GM03348 (cell line): Measurements from ENCODE around the gene DDOST.

ENCODE experiments used
- DNase-seq: peaks from one replicate; pipeline ENCODE4 v3.0.0; 2012; ENCODE audit warnings: low spot score

DDOST gene

DNA sequence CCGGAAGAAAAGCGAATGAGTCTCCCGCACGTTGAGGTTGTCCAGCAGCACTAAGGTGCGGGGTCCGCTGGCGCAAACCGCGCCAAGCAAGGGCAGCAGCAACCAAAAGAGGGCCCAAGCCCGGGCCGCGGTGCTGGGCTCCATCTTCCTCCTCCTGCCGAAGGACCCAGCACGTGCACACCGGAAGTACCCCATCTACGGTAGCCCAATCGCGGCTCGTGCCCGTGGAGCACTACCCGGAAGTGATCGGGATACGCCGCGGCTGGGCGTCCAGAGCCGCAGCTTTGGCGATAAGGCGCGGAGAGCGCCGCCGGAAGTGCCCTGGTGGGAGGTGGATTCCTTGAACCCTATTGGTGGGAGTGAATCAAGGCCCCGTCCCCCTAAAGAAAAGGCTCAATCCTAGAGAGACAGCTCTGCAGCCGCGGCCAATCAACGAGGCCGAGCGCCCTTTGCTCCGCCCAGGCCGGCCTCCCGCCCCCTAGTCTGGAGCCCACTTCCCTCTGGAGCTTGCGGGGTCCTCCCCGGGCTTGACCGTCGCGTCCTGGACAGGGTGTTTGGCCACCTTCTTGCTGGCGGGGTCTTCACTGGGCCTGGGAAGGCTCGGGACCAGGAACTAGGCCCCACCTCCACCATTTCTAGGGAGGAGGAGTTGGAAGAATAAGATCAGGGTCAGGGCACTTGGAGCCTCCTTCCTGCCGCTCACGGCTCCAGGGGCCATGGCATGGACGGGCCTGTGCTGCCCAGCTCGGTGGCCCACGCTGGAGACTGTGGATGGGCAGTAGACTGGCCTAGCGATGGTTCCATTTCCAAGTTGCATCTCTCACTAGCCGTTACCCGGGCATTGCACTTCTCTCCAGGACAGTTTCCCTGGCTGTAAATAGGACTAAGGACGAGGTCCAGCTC is at the start of gene DDOST:
Gene DDOST (minus strand): TSS at position 163 of the 903 bp plus-strand sequence. CDS start 19 bp downstream, at position 144.
- DNase-seq = peak; percentile 100

DNA sequence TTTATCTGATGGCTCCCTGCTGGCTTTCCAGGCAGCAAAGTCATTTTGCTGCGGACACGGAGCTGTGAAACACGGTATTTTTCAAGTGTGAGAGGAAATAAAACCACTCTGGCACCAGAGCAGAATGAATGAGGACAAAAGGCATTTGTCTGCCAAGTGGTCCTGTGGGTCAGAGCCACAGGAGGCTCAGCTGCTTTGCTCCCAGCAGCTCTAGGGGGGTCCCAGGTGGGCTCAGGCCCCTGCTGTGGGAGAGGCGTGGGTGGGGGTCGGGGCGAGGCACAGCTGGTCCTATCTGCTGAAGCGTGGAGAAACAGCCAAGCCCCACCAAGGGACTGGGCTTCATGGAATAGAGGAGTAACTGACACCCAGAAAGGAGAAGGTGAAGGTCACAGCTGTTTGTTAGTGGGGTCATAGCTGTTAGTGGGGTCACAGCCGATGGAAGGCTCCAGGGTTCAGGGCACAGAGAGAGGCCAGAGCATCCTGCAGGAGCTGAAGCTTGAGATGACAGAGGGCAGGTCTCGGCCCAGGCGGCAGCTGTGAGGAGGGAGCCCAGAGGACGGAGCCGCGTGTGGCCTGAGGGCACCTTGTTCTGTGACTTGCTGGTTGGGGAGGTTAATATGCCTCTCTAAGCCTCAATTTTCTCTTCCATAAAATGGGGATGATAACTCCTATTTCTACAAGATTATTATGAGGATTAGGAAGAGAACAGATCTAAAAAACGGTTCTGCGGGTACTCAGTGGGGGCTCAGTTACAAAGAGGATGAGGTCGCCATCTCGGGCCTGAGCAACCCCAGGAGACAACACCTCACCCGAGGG is 49.5 kb upstream of the DDOST start:
- DNase-seq = no peak

- no peak for DNase-seq
These were observed 48.7 kb upstream of the DDOST start for GRCh38 chr1:20709868-20710267.

GRCh38 chr1:20708891-20709290 is 47.7 kb upstream of the DDOST start:
- DNase-seq = no peak

- DNase-seq = no peak
These were observed 46.9 kb upstream of the DDOST start for GRCh38 chr1:20708057-20708456.

DNA sequence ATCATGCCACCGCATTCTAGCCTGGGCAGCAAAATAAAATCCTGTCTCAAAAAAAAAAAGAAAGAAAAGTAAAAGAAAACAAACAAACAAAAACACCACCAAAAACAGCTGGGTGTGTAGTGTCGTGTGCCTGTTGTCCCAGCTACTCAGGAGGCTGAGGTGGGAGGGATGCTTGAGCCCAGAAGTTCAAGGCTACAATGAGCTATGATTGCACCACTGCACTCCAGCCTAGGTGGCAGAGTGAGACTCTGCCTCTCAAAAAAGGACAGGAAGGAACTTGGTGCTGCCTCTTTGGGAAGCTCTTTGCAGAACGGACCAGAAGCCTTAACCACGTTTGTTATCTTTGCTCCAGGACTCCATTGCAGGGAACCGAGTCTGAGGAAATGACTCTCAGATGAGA is 45.7 kb upstream of the DDOST start:
- no peak for DNase-seq

DNA sequence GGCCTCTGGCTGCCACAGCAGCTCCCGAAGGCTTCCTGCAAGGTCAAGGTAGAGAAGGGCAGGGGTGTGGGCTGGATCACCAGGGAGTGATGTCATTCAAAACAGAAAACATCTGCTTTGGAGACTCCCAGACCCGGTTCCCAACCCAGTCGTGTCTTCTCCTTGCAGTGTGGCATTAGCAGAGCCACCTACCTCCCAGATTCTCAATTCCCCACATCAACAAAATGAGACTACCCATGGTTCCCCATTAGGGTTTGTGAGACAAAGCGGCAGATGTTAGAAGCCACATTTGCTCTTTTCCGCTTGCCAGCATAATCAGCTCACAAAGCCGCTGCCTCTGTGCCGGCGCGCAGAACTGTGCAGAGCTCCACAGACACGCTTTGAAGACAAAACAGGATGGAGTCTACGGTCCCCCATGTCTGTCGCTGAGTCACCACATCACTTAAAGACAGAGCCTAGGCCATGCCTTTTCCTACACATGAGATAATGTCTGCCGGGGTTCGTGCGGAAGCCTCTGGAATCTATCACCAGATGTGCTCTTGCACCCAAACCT is 44.1 kb upstream of the DDOST start:
- no peak for DNase-seq

- DNase-seq = no peak
These were observed 43.4 kb upstream of the DDOST start for GRCh38 chr1:20704390-20705202.

DNA sequence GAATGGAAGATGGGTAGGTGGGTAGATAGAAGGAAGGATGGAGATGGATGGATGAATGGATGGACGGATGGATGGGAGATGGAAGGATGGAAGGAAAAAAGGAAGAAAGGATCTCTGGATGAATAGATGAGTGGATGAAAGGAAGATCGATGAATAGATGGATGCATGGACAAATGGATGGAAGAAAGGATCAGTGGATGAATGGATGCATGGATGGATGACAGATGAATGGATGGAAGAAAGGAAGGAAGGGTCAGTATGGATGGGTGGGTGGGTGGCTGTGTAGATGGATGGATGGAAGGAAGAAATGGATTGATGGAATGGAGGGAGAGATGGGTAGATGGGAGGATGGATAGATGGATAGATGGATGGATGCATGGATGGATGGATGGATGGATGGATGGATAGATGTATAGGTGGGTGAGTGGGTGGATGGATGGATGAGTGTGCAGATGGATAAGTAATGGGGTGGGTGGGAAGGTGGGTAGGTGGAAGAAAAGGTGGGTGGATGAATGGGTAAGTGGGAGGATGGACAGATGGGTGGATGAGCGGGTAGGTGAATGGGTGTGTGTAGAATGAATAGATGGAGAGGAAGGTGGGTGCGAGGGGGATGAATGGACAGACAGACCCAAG is 42.1 kb upstream of the DDOST start:
- DNase-seq = no peak

DNA sequence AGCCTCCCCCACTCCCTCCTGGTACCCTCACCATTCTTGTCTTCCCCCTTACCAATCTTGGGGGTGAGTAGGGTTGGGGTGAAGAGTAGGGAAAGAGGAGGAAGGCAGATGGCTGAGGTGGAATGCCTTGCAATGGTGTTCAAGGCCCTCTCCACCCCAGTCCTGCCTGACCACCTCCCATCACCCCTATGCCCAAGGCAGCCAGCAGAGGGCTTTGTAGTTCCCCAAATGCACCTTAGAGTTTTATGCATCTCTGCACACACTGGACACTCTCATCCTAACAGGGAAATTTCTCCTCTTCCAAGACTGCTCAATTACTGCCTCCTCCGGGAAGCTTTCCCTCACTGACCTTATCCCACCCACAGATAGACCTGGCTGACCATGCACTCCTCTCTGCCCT is 41.2 kb upstream of the DDOST start:
- peak; percentile 47 for DNase-seq

DNA sequence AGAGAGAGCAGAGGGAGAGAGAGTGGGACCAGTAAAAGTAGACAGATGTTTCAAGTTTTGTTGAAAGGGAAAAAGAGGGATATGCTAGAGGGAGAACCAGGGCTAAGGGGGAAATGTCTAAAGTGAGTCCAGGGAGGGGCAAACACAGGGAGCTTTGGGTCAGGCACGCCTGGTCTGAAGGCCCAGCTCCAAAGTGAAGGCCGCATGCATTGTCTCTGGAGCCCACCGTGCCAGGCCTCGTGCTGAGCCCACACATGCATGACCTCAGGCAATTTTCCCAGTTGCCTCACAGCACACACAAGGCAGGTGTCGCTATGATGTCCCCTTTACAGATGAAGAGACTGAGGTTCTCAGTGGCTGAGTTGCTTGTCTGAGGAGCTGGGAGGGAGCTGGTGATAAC is 40.7 kb upstream of the DDOST start:
- DNase-seq = no peak

DNA sequence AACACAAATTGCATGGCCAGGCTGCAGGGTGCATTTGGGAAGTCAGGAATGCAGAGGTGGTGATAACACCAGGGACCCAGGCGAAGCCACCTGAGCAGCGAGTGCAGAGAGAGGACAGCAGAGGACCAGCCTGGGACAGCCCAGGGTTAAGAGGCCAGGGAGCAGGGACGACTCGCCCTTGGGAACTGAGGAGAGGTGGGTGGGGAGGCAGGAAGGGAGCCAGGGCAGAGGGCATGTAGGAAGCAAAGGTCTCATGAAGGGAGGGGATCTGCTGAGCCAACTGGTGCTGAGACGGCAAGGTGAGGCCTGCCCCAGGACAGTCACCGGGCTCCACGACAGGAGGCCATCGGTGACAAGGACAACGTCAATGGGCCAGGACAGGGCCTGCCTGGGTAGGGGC is 40.3 kb upstream of the DDOST start:
- no peak for DNase-seq

DNA sequence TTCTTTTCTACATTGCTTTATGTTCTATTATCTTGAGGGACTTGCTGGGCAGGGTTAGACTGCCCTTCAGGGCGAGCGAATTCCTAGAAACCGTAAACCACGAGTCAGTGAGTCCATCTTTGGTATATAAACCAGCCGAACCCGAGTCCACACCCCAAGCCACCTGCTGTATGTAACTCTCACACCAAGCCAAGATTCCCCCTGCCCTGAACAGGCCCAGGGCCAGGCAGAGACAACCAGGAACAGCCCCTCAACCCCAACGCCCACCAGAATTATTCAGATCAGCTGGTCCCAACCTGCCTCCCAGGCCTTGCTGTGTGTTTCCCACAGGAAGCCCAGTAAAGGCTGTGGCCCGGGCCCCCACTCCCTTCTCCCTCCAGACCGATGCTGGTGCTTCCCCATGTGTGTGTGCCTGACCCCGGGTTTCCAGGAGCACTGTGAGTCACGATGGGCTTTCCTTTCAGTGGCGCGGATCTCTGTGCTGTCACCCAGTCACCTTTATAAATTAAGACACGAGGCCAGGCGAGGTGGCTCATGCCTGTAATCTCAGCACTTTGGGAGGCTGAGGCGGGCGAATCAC is 39.6 kb upstream of the DDOST start:
- no peak for DNase-seq

DNA sequence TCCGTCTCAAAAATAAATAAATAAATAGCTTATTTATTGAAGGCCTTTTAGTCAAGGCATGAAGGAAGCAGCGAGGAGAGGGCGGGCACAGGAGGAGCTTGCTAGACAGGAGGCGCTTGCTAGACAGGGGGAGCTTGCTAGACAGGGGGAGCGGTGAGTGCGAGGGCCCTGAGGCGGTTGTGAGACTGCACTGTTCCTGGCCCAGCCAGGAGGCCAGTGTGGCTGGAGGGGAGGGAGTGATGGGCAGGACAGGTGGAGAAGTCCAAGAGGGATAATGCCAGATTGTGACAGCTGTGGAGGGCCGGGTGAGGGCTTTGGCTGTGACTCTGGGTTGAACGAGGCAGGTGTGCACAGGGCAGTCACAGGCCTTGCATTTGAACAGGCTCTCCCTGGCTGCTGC is 38.4 kb upstream of the DDOST start:
- DNase-seq = no peak

- DNase-seq = peak; percentile 50
These were observed 37.2 kb upstream of the DDOST start for GRCh38 chr1:20698195-20698910.

DNA sequence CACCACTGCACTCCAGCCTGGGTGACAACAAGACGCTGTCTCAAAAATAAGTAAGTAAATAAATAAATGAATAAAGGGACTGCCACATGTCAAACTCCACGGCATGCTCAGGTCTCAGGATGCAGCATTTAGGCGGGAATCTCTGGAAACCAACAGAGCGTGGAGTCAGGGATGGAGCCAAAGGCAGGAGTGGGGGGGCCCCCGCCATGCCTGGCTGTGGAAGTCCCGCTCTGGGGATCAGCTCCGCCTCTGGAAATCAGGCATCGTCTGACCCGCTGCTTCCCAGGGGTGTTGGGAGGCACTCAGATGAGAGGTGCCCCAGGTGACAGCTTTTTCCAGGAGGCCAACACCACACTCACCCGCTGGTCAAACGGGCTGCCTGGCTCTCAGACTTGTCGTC is 36.4 kb upstream of the DDOST start:
- DNase-seq = no peak

GRCh38 chr1:20696397-20697333 is 35.5 kb upstream of the DDOST start:
- peak; percentile 95 for DNase-seq

DNA sequence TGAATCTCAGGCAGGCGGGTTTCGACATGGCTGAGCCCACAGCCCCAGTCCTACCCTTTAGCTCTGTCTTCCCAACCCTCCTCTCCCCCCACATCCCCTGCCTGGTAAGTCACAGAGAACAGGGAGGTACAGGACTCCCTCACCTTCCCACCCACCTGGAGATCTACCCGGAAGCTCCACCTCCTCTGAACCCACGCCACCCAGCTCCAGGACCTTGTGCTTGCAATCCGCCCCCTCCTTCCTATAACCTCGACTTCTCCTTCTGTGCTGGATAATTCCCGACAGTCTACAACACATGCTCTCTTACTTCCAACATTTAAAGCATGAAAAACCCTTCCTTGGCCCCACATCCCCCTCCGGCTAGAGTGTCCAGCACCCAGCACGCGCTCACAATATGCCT is 34.3 kb upstream of the DDOST start:
- DNase-seq = no peak

DNA sequence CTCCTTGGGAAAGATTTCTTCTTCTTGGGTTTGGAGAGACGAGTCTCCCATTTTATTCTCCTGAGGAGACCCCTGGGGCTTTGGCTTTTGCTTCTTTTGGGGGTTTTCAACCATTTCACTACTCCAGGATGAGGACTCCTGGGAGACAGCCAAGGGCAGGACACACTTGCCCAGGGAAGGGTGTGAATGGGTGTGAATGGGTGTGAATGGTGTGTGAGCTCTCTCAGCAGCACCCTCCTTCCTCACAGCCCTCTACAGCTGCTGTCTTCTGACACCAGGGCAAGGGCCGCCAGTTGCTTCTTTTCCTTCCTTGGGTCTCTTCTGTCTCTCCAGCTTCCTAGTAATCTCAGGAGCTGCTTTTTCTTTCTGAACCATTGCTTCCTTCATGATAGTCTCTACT is 32.5 kb upstream of the DDOST start:
- no peak for DNase-seq
